ENCODE measurements around the gene ATP13A1.

- TF ChIP-seq CTCF (IDR thresholded peaks at IDR 0.05) (no peak), POLR2A (IDR thresholded peaks at IDR 0.05) (no peak), POLR2AphosphoS5 (IDR thresholded peaks at IDR 0.05; ENCODE audit: insufficient read depth in 1 of 2, low read depth in 1 of 2) (no peak)
These were observed 52.9 kb downstream of the ATP13A1 start for GRCh38 chr19:19610376-19611202.

All from vagina (tissue), 2 donors.